NCI-H1105 (cell line): ENCODE measurements around the gene DLGAP4.

Experiments used
- DNase-seq: peaks from one replicate; lab custom pipeline; 2025; lab: John Stamatoyannopoulos, UW

The DLGAP4 gene

GRCh38 chr20:36411861-36412454 lies 105.8 kb downstream of the DLGAP4 start:
- no peak for DNase-seq

GRCh38 chr20:36415475-36416002 lies 109.4 kb downstream of the DLGAP4 start:
- DNase-seq: no peak

- DNase-seq: no peak
Measured at GRCh38 chr20:36418711-36419110, 112.6 kb downstream of the DLGAP4 start.

GRCh38 chr20:36421641-36422040 lies 115.5 kb downstream of the DLGAP4 start:
- no peak for DNase-seq

- no peak for DNase-seq
Measured at GRCh38 chr20:36424314-36424713, 118.2 kb downstream of the DLGAP4 start.

- no peak for DNase-seq
Measured at GRCh38 chr20:36425166-36425565, 119.0 kb downstream of the DLGAP4 start.

DNA sequence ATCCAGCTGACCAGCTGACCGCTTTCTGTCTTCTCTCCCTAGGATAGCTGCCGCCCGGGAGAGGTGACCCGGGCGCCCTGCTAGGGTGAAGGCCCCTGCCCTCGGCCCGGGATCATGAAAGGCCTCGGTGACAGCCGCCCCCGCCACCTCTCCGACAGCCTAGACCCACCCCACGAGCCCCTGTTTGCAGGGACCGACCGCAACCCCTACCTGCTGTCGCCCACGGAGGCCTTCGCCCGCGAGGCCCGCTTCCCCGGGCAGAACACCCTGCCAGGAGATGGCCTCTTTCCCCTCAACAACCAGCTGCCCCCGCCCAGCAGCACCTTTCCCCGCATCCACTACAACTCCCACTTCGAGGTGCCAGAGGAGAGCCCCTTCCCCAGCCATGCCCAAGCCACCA lies 125.5 kb downstream of the DLGAP4 start:
- DNase-seq: no peak

- DNase-seq: no peak
Measured at GRCh38 chr20:36432096-36432495, 126.0 kb downstream of the DLGAP4 start.

DNA sequence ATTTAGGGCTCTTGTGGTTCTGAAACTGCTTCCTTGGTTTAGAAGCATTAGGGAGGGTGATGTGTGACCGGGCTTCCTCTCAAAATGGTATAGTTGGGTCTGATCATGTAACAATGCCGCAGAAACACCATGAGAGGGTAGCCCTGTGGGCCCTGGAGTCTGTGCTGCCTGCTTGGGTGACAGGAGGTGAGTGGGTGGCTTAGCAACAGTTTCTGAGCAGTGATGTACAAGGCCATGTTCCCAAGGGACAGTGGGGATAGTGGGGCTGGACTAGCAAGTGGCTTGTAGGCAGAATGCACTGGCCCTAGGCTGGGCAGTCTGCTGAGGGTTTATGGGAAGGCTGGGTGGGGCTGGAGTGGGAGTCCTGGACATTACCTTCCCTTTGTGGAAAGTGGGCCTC lies 128.2 kb downstream of the DLGAP4 start:
- no peak for DNase-seq

DNA sequence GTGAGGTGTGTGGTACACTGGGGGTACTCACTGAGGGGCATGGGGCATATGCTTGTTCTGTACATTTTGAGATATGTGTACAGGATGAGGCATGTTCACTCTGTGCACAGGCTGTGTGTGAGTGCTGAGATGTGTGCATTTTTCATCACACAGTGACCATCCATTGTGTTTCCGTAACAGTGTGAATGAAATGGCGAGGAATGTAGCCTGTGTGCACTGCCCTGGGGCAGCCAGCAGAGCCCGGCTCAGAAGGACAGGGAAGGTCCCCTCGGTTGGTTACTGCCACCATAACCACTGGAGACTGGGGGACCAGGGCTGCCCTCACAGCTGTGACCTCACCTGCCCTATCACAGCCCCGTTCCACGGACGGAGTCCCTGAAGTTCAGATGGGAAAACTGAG lies 129.0 kb downstream of the DLGAP4 start:
- no peak for DNase-seq

DNA sequence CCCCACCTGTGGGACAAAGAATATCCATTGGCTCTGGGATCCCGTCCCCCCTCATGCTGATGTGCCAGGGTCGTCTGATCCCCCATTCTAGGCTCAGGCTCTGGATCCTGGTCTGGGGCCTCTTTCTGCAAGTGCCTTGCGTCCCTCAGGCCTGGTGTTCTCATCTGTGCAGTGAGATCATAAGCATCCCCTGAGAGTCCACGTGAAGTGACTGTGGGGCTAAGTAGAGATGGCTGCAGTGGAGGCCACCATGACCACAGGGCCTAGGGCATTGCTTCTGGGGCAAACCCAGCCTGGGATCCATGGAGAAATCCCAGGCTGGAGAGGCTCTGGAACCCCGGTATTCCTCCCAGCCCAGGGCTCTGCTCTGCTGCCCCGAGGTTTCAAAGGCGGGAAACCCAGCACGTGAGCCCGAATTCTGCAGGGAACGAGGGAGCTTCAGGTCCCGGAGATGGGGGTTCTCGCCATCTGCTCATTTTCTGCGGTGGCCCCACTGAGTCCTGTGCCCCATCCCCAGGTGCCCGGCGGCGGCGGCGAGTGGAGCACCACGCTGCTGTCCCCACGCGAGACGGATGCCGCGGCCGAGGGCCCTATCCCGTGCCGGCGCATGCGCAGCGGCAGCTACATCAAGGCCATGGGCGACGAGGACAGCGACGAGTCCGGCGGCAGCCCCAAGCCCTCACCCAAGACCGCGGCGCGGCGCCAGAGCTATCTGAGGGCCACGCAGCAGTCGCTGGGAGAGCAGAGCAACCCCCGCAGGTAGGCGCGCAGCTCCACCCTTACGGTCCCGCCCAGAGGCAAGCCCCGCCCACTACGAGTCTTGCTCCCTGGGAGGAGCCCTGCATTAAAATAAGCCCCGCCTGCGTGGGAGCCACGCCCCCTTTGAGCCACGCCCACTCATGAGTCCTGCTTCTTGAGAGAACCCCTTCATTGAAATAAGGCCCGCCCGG lies 129.7 kb downstream of the DLGAP4 start:
- DNase-seq: no peak

DNA sequence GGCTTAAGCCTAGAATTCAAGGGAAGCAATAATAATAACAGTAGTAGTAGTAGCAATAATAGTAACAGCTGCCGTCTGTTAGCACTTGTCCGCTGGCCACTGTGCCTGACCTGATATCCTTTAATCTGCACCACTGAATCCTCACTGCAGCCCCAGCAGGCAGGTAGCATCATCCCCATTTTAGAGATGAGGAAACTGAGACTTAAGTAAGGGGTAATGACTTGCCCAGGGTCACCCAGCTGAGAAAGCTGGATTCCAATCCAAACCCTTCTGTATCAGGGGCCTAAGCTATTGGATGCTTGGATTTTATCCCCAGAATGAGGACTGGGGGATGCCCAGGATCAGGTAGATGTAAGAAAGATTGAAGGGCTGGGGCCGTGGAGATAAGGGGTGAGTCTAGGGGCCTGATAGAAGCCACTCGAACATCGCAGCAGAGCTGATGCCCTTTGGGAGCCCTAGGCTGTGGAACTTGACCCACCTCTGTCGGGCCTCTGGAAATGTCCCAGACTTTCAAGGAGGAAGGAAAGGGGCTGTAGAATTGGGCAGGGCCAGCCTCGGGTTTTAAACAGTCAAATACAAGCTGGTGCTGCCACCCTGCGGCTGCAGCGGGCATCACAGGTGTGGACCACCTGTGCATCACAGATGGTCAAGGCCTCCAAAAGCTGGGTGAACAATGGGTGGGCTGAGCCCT lies 133.0 kb downstream of the DLGAP4 start:
- DNase-seq: peak; percentile 54

- DNase-seq: no peak
Measured at GRCh38 chr20:36439731-36440072, 133.6 kb downstream of the DLGAP4 start.

DNA sequence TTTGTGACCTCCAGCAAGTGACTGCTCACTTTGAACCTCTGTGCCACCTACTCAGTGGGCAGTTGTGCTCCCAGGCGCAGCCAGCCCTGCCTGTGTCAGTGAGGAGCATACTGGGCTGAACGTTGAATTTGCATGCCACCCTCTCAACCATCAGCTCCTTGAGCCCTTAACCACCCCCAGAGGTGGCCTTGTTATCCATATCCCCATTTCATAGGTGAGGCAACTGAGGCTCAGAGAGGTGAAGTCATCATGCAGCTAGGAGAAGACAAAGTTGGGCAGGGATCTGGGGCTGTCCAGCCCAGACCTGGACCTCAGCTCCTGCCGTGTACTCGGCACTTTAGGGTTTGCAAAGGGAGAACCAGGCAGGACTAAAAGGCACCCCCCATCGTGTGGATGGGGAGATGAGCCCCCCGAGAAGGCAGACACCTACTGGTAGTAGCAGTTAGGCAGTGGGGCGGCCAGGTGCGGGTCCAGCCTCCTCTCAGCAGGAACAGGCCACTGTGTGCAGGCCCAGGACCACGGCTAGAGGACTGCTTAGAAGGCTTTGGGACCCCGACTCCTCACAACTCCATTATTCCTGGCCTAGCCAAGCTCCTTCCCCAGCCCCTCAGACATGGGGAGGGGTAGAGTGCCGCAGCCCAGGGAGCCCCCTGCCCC lies 134.4 kb downstream of the DLGAP4 start:
- no peak for DNase-seq

GRCh38 chr20:36441027-36441414 lies 134.9 kb downstream of the DLGAP4 start:
- DNase-seq: no peak

DNA sequence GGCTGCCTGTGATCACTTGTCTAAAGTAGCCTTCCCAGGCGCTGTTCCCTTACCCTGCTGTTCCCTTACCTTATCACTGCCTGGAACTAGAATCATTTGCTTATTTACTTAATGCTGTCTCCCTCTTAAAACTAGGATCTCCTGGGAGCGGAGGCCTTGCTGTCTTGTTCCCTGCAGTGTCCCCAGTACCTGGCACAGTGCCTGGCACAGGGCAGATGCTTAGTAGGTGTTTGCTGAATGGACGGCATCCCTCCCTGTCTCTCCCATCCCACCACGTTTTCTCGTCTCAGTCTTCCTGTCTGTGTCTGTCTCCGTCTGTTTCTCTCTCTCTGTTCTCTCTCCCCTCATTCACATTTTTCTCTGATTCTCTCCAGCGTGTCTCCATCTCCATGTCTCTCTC lies 135.3 kb downstream of the DLGAP4 start:
- no peak for DNase-seq

DNA sequence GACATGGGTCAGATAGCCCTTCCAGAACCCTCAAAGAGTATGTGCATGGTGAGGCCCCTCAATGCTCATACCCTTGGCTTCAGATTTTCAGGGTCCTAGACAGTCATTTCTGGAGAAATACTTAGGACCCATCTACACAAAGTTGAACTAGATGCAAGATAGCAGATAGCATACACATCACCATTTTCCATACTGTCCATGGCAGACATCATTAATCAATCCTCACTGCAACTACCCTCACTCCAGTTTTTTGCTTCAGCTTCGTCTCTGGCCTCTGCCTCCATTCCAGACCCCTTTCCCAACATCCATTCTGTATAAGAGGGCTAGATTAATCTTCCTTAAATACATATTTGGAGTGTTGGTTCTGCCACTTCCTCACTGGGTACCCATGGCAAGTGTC lies 139.7 kb downstream of the DLGAP4 start:
- no peak for DNase-seq

DNA sequence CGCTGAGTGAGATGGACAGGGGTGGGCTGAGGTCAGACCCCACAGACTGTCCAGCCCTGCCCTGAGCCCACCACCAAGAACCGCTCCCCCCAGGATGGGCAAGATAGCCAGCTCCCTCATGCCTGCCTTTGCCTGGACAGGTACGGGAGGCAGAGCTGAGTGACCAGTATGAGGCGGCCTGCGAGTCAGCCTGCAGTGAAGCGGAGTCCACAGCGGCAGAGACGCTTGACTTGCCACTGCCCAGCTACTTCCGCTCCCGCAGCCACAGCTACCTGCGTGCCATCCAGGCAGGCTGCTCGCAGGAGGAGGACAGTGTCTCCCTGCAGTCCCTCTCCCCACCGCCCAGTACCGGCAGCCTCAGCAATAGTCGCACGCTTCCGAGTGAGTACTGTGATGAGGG lies 140.4 kb downstream of the DLGAP4 start:
- no peak for DNase-seq

- no peak for DNase-seq
Measured at GRCh38 chr20:36447101-36447500, 141.0 kb downstream of the DLGAP4 start.

GRCh38 chr20:36449663-36450062 lies 143.5 kb downstream of the DLGAP4 start:
- DNase-seq: no peak

DNA sequence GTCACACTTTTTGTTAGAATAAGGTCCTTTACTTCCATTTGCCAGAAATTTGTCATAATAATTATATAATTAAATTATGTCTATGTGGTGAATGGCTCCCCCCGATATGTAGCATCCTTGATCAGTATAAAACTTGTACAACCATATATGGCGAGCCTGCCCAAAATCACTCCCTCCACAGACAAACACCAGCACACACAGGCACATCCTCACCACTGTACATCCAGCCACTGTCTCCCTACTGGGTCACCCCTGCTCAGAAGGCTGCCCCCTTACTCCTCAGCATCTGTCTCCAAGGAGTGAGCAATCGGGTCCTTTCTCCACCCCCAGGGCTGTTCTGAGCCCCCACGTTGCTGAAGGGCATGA lies 148.2 kb downstream of the DLGAP4 start:
- no peak for DNase-seq

GRCh38 chr20:36454698-36455427 lies 148.7 kb downstream of the DLGAP4 start:
- no peak for DNase-seq
